GM23338 (cell line): ENCODE results near the gene SPACA4. TPM values are rescaled to one million over a fixed set of nuclear protein-coding genes. Genes with fewer than 3 reads are reported as not detected.

Experiments used
- EZH2 ChIP-seq: fragments of 200-600 bp; sonication (generic); IDR thresholded peaks from one replicate; pipeline ENCODE4 v1.8.0; 2017; ENCODE audit warnings: antibody characterized with exemption, mild to moderate bottlenecking, low read depth; ENCODE audit not compliant: unreplicated experiment
- JUNB ChIP-seq: IDR thresholded peaks from one replicate; pipeline ENCODE4 v1.6.1; 2016; ENCODE audit warnings: antibody characterized with exemption; ENCODE audit not compliant: unreplicated experiment
- POLR2AphosphoS5 ChIP-seq: IDR thresholded peaks from 2 replicates; pipeline ENCODE4 v1.6.1; 2016; ENCODE audit warnings: antibody characterized with exemption, low read depth
- STAT1 ChIP-seq: IDR thresholded peaks from one replicate; pipeline ENCODE4 v1.6.1; 2016; ENCODE audit warnings: antibody characterized with exemption; ENCODE audit not compliant: unreplicated experiment
- ZNF114 ChIP-seq: fragments of 250-450 bp; sonication (Bioruptor Pico); IDR thresholded peaks from 2 replicates; pipeline ENCODE4 v1.5.0; 2020; ENCODE audit warnings: mild to moderate bottlenecking, moderate library complexity
- ZNF331 ChIP-seq: fragments of 250-450 bp; sonication (Bioruptor Pico); IDR thresholded peaks from 2 replicates; pipeline ENCODE4 v1.5.0; 2020; ENCODE audit warnings: low read depth, mild to moderate bottlenecking, moderate library complexity
- polyA plus RNA-seq: library from polyadenylated mRNA; unstranded; fragments of >200 nt; fragmentation: Nextera tagmentation; extraction: Ambion mirVana; gene quantifications from 2 replicates; pipeline ENCODE4 v1.2.1, GENCODE V29; 2016
- total RNA-seq: library from RNA; depleted of rRNA; stranded (reverse); fragments of >200 nt; shearing (Covaris generic); gene quantifications from 2 replicates; pipeline ENCODE4 v1.2.3, GENCODE V29; 2014
- TF ChIP-seq, protein P1 (sequence below): fragments of 250-450 bp; sonication (Bioruptor Pico); IDR thresholded peaks from 2 replicates; pipeline ENCODE4 v1.5.0; 2020; ENCODE audit warnings: mild to moderate bottlenecking, moderate library complexity
- TF ChIP-seq, protein P2 (sequence below): IDR thresholded peaks from 2 replicates; pipeline ENCODE4 v1.6.1; 2016; ENCODE audit warnings: antibody characterized with exemption
- TF ChIP-seq, protein P3 (sequence below): IDR thresholded peaks from one replicate; pipeline ENCODE4 v1.6.1; 2018; ENCODE audit warnings: antibody characterized with exemption; ENCODE audit not compliant: unreplicated experiment

SPACA4 gene
- total and polyA plus RNA-seq, 2 experiments from 2014 or later: not detected

DNA sequence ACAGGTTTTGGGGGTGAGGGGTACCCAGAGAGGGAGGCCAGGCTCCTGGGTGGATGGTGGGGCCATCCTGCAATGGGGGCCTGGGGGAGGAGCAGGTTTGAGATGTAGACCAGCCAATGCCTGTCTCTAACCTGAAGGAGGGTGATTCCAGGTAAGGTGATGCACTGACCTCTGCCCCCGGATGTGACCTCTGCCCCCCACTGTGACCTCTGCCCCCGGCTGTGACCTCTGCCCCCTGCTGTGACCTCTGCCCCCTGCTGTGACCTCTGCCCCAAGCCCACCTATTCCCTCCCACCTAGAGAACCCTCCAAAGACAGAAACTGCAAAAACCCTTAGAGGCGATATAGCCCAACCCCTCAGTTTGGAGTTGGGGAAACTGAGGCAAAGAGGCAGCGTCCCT, 10.3 kb upstream of the SPACA4 start (continued):
- TF ChIP-seq, protein P1, sequence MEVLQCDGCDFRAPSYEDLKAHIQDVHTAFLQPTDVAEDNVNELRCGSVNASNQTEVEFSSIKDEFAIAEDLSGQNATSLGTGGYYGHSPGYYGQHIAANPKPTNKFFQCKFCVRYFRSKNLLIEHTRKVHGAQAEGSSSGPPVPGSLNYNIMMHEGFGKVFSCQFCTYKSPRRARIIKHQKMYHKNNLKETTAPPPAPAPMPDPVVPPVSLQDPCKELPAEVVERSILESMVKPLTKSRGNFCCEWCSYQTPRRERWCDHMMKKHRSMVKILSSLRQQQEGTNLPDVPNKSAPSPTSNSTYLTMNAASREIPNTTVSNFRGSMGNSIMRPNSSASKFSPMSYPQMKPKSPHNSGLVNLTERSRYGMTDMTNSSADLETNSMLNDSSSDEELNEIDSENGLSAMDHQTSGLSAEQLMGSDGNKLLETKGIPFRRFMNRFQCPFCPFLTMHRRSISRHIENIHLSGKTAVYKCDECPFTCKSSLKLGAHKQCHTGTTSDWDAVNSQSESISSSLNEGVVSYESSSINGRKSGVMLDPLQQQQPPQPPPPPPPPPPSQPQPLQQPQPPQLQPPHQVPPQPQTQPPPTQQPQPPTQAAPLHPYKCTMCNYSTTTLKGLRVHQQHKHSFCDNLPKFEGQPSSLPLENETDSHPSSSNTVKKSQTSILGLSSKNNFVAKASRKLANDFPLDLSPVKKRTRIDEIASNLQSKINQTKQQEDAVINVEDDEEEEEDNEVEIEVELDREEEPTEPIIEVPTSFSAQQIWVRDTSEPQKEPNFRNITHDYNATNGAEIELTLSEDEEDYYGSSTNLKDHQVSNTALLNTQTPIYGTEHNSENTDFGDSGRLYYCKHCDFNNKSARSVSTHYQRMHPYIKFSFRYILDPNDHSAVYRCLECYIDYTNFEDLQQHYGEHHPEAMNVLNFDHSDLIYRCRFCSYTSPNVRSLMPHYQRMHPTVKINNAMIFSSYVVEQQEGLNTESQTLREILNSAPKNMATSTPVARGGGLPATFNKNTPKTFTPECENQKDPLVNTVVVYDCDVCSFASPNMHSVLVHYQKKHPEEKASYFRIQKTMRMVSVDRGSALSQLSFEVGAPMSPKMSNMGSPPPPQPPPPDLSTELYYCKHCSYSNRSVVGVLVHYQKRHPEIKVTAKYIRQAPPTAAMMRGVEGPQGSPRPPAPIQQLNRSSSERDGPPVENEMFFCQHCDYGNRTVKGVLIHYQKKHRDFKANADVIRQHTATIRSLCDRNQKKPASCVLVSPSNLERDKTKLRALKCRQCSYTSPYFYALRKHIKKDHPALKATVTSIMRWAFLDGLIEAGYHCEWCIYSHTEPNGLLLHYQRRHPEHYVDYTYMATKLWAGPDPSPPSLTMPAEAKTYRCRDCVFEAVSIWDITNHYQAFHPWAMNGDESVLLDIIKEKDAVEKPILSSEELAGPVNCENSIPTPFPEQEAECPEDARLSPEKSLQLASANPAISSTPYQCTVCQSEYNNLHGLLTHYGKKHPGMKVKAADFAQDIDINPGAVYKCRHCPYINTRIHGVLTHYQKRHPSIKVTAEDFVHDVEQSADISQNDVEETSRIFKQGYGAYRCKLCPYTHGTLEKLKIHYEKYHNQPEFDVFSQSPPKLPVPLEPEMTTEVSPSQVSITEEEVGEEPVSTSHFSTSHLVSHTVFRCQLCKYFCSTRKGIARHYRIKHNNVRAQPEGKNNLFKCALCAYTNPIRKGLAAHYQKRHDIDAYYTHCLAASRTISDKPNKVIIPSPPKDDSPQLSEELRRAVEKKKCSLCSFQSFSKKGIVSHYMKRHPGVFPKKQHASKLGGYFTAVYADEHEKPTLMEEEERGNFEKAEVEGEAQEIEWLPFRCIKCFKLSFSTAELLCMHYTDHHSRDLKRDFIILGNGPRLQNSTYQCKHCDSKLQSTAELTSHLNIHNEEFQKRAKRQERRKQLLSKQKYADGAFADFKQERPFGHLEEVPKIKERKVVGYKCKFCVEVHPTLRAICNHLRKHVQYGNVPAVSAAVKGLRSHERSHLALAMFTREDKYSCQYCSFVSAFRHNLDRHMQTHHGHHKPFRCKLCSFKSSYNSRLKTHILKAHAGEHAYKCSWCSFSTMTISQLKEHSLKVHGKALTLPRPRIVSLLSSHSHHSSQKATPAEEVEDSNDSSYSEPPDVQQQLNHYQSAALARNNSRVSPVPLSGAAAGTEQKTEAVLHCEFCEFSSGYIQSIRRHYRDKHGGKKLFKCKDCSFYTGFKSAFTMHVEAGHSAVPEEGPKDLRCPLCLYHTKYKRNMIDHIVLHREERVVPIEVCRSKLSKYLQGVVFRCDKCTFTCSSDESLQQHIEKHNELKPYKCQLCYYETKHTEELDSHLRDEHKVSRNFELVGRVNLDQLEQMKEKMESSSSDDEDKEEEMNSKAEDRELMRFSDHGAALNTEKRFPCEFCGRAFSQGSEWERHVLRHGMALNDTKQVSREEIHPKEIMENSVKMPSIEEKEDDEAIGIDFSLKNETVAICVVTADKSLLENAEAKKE (CRISPR knock-in tag): no peak
- no peak for TF ChIP-seq JUNB
- TF ChIP-seq ZNF331: no peak
- TF ChIP-seq STAT1: no peak
- TF ChIP-seq, protein P2, sequence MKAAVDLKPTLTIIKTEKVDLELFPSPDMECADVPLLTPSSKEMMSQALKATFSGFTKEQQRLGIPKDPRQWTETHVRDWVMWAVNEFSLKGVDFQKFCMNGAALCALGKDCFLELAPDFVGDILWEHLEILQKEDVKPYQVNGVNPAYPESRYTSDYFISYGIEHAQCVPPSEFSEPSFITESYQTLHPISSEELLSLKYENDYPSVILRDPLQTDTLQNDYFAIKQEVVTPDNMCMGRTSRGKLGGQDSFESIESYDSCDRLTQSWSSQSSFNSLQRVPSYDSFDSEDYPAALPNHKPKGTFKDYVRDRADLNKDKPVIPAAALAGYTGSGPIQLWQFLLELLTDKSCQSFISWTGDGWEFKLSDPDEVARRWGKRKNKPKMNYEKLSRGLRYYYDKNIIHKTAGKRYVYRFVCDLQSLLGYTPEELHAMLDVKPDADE: no peak
- TF ChIP-seq EZH2: no peak
- no peak for TF ChIP-seq POLR2AphosphoS5
- TF ChIP-seq ZNF114 (CRISPR knock-in tag): no peak
- TF ChIP-seq, protein P3, sequence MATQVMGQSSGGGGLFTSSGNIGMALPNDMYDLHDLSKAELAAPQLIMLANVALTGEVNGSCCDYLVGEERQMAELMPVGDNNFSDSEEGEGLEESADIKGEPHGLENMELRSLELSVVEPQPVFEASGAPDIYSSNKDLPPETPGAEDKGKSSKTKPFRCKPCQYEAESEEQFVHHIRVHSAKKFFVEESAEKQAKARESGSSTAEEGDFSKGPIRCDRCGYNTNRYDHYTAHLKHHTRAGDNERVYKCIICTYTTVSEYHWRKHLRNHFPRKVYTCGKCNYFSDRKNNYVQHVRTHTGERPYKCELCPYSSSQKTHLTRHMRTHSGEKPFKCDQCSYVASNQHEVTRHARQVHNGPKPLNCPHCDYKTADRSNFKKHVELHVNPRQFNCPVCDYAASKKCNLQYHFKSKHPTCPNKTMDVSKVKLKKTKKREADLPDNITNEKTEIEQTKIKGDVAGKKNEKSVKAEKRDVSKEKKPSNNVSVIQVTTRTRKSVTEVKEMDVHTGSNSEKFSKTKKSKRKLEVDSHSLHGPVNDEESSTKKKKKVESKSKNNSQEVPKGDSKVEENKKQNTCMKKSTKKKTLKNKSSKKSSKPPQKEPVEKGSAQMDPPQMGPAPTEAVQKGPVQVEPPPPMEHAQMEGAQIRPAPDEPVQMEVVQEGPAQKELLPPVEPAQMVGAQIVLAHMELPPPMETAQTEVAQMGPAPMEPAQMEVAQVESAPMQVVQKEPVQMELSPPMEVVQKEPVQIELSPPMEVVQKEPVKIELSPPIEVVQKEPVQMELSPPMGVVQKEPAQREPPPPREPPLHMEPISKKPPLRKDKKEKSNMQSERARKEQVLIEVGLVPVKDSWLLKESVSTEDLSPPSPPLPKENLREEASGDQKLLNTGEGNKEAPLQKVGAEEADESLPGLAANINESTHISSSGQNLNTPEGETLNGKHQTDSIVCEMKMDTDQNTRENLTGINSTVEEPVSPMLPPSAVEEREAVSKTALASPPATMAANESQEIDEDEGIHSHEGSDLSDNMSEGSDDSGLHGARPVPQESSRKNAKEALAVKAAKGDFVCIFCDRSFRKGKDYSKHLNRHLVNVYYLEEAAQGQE: no peak
